Esophagus squamous epithelium (tissue), 5 donors: ENCODE results near the gene GPER1. TPM values are rescaled to one million over a fixed set of nuclear protein-coding genes. Genes with fewer than 3 reads are reported as not detected.
A peak's percentile ranks its signal among the peaks of the same experiment; 100 is the strongest.

Experiments used
- DNase-seq: peaks from one replicate; lab custom pipeline; 2025; lab: John Stamatoyannopoulos, UW
- H3K27ac ChIP-seq, 4 donors: fragments of 200-600 bp; sonication (generic); one replicate each; pipeline ENCODE4 v1.5.1; 2016 to 2019; ENCODE audit warnings: mild to moderate bottlenecking in 1 of 4
- H3K27me3 ChIP-seq, 4 donors: fragments of 200-600 bp; sonication (generic); 1 replicate in 3 of 4; 2 replicates in 1 of 4; pipeline versions ENCODE4 v1.5.1 to v1.6.0; 2017 to 2021; ENCODE audit warnings: antibody characterized with exemption in 1 of 4
- H3K36me3 ChIP-seq, 3 donors: fragments of 200-600 bp; sonication (generic); one replicate each; pipeline ENCODE4 v1.5.1; 2016 to 2019
- H3K4me1 ChIP-seq, 3 donors: fragments of 200-600 bp; sonication (generic); one replicate each; pipeline ENCODE4 v1.5.1; 2017 to 2019
- H3K4me3 ChIP-seq, 4 donors: fragments of 200-600 bp; sonication (generic); 1 replicate in 3 of 4; 2 replicates in 1 of 4; pipeline ENCODE4 v1.5.1; 2016 to 2019; ENCODE audit warnings: mild to moderate bottlenecking in 2 of 4, moderate library complexity in 1 of 4
- H3K9me3 ChIP-seq, 3 donors: fragments of 200-600 bp; sonication (generic); one replicate each; pipeline ENCODE4 v1.5.1; 2016 to 2019
- POLR2A ChIP-seq, 4 donors: fragments of 450-650 bp; IDR thresholded peaks; one replicate each; pipeline ENCODE4 v1.6.1; 2017; ENCODE audit warnings: antibody characterized with exemption in 4 of 4, mild to moderate bottlenecking in 4 of 4, moderate library complexity in 3 of 4
- WGBS, 2 donors: methylation state at CpG; one replicate each; pipeline ENCODE4 v1.1.5; 2018; 5-methylcytosine and 5-hydroxymethylcytosine counted together
- intact Hi-C: fragments of 100-400 bp; cut with DNase I; formaldehyde crosslinking; loops from one replicate; pipeline ENCODE4 v1.15.0; 2022
- total RNA-seq, 4 donors: library from RNA; depleted of rRNA; stranded (reverse); fragments of >200 nt; gene quantifications; one replicate each; pipeline ENCODE4 v1.1.0, GENCODE V29; 2016
- TF ChIP-seq, protein P1 (sequence below), 6 experiments: fragments of 450-650 bp in 4 of 6; fragments of 200-600 bp in 2 of 6; sonication (generic) in 2 of 6; IDR thresholded peaks; one replicate each; pipeline ENCODE4 v1.5.1; 2016 to 2019; ENCODE audit warnings: antibody characterized with exemption in 6 of 6, mild to moderate bottlenecking in 4 of 6, moderate library complexity in 4 of 6
- donor health status: DM: yes; HTN: yes; CAD: no.

Gene GPER1
- total RNA-seq, 4 donors from 2014 or later, result 0.87 to 2.3 (median 1.5) TPM

DNA sequence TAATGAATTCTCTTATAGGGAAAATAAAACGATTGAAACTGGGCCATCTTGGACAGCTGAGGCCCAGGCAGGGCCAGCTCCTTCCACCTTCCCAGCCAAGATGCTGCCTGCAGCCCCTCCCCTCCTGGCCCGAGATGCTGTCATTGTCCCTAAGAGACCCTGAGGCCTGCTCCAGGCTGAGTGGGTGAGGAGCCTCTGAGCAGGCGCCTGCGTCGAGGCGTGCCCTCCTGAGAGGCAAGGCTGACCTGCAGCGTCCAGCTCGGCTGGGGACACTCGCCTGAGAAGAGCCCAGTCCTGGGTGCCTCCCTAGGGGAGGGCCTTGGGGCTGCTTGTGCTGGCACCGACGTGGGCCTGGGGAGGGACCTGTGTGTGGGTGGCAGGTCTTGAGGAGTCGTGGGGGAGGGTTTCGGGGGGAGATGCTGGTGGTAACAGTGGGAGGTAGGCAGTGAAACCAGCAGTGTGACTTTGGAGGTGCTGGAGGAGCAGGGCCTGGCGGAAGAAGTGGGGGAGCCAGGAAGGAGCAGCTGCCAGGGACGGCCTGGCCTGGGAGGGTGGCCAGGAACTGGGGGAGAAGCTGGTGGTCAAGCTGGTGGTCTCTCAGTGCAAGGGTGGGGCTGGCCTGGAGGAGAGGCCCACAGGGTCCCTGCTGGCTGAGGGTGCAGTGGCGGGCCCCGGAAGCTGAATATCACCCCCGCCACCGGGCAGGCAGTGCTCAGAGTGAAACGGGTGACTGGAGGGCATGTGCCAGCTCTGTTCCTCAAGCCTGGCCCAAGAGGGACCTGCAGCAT lies 35.7 kb upstream of the GPER1 start:
- Histone ChIP-seq H3K4me3 (no peak overlapping the region), H3K9me3 (no peaks in the 10 kb centered on the region), H3K27ac (peak overlapping the region; percentile 47 to 90 (median 76)), H3K27me3 (no peaks in the 10 kb centered on the region), H3K4me1 (peaks cover 25 to 99% (median 45%) of the 10 kb centered on the region in 3 donors), H3K36me3 (peaks cover 0 to 5% (median 0%) of the 10 kb centered on the region in 3 donors)
- no peak for TF ChIP-seq POLR2A (IDR thresholded peaks at IDR 0.05)
- TF ChIP-seq, protein P1, sequence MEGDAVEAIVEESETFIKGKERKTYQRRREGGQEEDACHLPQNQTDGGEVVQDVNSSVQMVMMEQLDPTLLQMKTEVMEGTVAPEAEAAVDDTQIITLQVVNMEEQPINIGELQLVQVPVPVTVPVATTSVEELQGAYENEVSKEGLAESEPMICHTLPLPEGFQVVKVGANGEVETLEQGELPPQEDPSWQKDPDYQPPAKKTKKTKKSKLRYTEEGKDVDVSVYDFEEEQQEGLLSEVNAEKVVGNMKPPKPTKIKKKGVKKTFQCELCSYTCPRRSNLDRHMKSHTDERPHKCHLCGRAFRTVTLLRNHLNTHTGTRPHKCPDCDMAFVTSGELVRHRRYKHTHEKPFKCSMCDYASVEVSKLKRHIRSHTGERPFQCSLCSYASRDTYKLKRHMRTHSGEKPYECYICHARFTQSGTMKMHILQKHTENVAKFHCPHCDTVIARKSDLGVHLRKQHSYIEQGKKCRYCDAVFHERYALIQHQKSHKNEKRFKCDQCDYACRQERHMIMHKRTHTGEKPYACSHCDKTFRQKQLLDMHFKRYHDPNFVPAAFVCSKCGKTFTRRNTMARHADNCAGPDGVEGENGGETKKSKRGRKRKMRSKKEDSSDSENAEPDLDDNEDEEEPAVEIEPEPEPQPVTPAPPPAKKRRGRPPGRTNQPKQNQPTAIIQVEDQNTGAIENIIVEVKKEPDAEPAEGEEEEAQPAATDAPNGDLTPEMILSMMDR (IDR thresholded peaks at IDR 0.05), result no peak
- intact Hi-C loops, result no loop called here
- no peak for DNase-seq
- 61 to 72% methylated on average over 8 to 9 of the region's 20 CpGs for WGBS, 2 donors

DNA sequence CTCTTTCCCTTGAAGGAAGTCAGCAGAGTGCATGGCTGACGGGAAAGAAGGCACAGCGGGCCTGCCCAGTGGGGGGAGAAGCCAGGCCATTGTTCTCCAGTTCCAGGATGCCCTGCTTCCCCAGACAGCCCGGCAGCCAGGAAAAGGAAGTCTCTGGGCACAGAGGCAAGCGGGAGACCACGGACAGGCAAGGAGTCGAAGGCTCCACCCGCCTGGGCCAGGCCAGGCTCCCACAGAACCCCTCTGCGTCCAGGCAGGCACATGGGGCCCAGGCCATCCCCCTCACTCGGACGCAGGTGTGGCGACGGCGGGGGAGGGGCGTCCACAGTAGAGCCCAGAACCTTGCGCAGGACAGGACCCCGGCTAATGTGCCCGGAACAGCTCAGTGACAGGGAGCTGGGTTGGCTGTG lies 34.9 kb upstream of the GPER1 start:
- no peak for DNase-seq
- Histone ChIP-seq H3K9me3 (no peaks in the 10 kb centered on the region), H3K27ac (peak overlapping the region; percentile 47 to 90 (median 76)), H3K4me1 (peaks cover 25 to 100% (median 45%) of the 10 kb centered on the region in 3 donors), H3K27me3 (no peaks in the 10 kb centered on the region), H3K36me3 (peaks cover 0 to 13% (median 0%) of the 10 kb centered on the region in 3 donors), H3K4me3 (no peak overlapping the region)
- no CpG with 5 or more reads among the region's 17 CpGs for WGBS, 2 donors
- intact Hi-C loops, result no loop called here
- TF ChIP-seq, protein P1 (IDR thresholded peaks at IDR 0.05), result no peak
- TF ChIP-seq POLR2A (IDR thresholded peaks at IDR 0.05), result no peak

DNA sequence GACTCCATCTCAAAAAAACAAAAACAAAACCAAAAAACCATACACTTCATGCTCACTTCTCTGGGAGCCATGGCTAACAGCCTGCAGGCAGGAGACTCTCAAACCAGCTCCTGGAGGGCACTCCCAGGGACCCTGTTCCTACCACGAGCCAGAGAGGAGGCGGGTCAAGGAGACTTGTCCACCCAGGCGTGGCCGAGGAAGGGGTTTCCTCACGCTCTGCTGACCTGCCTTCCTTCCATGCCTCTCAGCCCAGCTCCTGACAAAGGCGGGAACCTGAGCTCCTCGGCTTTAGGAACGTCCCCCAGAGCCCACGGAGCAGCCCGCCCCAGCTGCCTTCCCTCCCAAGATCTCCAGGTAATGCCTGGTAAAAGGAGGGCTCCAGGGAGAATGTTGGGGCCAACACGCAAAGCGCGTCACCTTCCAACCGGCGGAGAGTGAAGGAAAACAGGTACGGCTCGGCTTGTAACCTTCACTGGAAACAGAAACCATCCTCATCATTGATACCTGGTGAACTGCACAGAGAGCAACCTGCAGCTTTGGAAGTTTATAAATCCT lies 34.0 kb upstream of the GPER1 start:
- Histone ChIP-seq H3K36me3 (peaks cover 0 to 19% (median 0%) of the 10 kb centered on the region in 3 donors), H3K4me1 (peaks cover 25 to 100% (median 45%) of the 10 kb centered on the region in 3 donors), H3K9me3 (no peaks in the 10 kb centered on the region), H3K27me3 (no peaks in the 10 kb centered on the region), H3K27ac (peak overlapping the region; percentile 47 to 90 (median 76)), H3K4me3 (no peak overlapping the region)
- TF ChIP-seq POLR2A (IDR thresholded peaks at IDR 0.05), result no peak
- TF ChIP-seq, protein P1 (IDR thresholded peaks at IDR 0.05), result no peak
- intact Hi-C loops, result no loop called here
- DNase-seq, result no peak
- WGBS, 2 donors, result 71 to 94% methylated on average over 3 to 8 of the region's 17 CpGs

DNA sequence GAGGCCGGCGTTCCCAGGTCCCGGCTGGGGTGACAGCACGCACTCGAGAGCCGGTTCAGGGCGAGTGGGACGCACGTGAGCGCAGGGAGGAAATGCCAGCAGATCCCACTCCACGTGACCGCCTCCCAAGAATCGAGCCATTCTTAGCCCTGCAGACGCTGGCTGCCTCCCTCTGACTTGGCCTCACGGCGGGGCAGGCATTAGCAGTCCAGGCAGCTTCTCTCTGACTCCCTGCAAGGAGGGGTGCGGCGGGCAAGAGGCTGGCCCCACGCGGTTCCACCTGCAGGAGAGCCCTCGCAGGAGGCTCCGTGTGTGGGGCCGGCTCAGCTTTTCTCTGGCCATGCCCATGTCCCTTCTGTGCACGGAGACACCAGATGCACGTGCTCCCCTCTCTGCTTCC lies 33.5 kb upstream of the GPER1 start:
- Histone ChIP-seq H3K4me1 (peaks cover 25 to 100% (median 45%) of the 10 kb centered on the region in 3 donors), H3K4me3 (peak overlapping the region in 2 of 4 donors; percentile 38 to 58), H3K27me3 (no peaks in the 10 kb centered on the region), H3K36me3 (peaks cover 0 to 19% (median 0%) of the 10 kb centered on the region in 3 donors), H3K27ac (peak overlapping the region in 3 of 4 donors; percentile 70 to 90 (median 82)), H3K9me3 (no peaks in the 10 kb centered on the region)
- WGBS, 2 donors, result 71% methylated on average over 5 of the region's 25 CpGs; no CpG with 5 or more reads in 1 of the 2 donors
- intact Hi-C loops, result no loop called here
- DNase-seq, result no peak
- no peak for TF ChIP-seq POLR2A (IDR thresholded peaks at IDR 0.05)

DNA sequence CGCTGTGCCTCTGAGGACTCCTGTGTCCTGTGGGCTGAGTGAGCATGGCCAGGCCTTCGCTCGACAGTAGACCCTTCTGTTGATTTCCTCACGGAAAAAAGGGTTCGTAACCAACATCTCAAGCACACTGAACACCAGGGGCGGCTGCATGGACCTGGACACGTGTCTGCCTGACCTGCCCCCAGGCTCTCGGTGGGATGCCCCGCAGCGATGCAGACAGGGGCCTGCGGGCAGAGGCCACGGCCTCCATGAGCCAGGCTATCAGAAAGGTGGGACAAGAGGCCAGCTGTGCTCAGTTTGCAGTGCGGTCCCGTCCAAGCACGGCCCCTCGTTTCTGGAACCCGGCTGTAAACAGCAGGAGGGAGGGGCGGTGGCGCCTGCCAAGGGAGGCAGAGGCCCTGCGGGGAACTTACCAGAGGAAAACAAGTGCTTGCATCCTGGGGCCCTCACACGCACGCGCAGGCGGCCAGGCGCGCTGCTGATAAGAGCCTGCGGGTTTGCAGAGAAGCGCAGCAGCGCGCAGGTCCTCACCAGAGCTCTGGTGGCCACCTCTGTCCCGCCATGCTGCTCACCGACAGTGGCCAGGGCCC lies 33.0 kb upstream of the GPER1 start:
- TF ChIP-seq, protein P1 (IDR thresholded peaks at IDR 0.05), result no peak
- peak in 1 of 4 donors; percentile 26 for TF ChIP-seq POLR2A (IDR thresholded peaks at IDR 0.05)
- Histone ChIP-seq H3K4me1 (peaks cover 25 to 97% (median 45%) of the 10 kb centered on the region in 3 donors), H3K4me3 (peak overlapping the region in 3 of 4 donors; percentile 30 to 58 (median 38)), H3K36me3 (peaks cover 0 to 19% (median 0%) of the 10 kb centered on the region in 3 donors), H3K9me3 (no peaks in the 10 kb centered on the region), H3K27ac (peak overlapping the region; percentile 36 to 90 (median 76)), H3K27me3 (no peaks in the 10 kb centered on the region)
- 33% methylated on average over 3 of the region's 32 CpGs; no CpG with 5 or more reads in 1 of the 2 donors for WGBS, 2 donors
- intact Hi-C loops, result no loop called here
- DNase-seq, result no peak
